Ramos (cell line): Measurements from ENCODE around the gene OVOL1.
"Not testable (repeated sequence)": the region's sequence is repeated elsewhere in the genome, so short reads cannot be mapped to it uniquely, and the experiment has no call there.

ENCODE experiments used
- in situ Hi-C: fragments of 300-500 bp; cut with MboI; formaldehyde crosslinking; loops from one replicate; pipeline ENCODE4 v1.14.3; 2022; ENCODE audit warnings: low sequenced_read_pairs; ENCODE audit not compliant: unreplicated experiment

Gene OVOL1

GRCh38 chr11:65786786-65787636, at the start of gene OVOL1:
Gene OVOL1, plus strand, starts transcription at chr11:65787063. Its CDS starts 311 bp downstream, at chr11:65787374.
- in situ Hi-C loops: no loop called here

- in situ Hi-C loops: no loop called here
Measured at GRCh38 chr11:65739022-65739421, 47.8 kb upstream of the OVOL1 start.

GRCh38 chr11:65741185-65741584, 45.7 kb upstream of the OVOL1 start:
- in situ Hi-C loops: no loop called here

GRCh38 chr11:65742353-65742752, 44.5 kb upstream of the OVOL1 start:
- in situ Hi-C loops: no loop called here

- in situ Hi-C loops: no loop called here
Measured at GRCh38 chr11:65743681-65744025, 43.2 kb upstream of the OVOL1 start.

GRCh38 chr11:65744026-65744698, 42.7 kb upstream of the OVOL1 start:
- in situ Hi-C loops: no loop called here

GRCh38 chr11:65744699-65745042, 42.2 kb upstream of the OVOL1 start:
- in situ Hi-C loops: no loop called here

- in situ Hi-C loops: no loop called here
Measured at GRCh38 chr11:65745049-65745448, 41.8 kb upstream of the OVOL1 start.

GRCh38 chr11:65762169-65762568, 24.7 kb upstream of the OVOL1 start:
- in situ Hi-C loops: not testable (repeated sequence)

- in situ Hi-C loops: not testable (repeated sequence)
Measured at GRCh38 chr11:65762816-65763215, 24.0 kb upstream of the OVOL1 start.

GRCh38 chr11:65764434-65764833, 22.4 kb upstream of the OVOL1 start:
- in situ Hi-C loops: no loop called here

- in situ Hi-C loops: no loop called here
Measured at GRCh38 chr11:65766535-65766934, 20.3 kb upstream of the OVOL1 start.

GRCh38 chr11:65767406-65767805, 19.5 kb upstream of the OVOL1 start:
- in situ Hi-C loops: no loop called here

GRCh38 chr11:65767806-65768205, 19.1 kb upstream of the OVOL1 start:
- in situ Hi-C loops: not testable (repeated sequence)

GRCh38 chr11:65770951-65771567, 15.8 kb upstream of the OVOL1 start:
- in situ Hi-C loops: no loop called here

GRCh38 chr11:65771589-65772112, 15.2 kb upstream of the OVOL1 start:
- in situ Hi-C loops: no loop called here

- in situ Hi-C loops: no loop called here
Measured at GRCh38 chr11:65773784-65774411, 13.0 kb upstream of the OVOL1 start.

GRCh38 chr11:65774525-65775306, 12.1 kb upstream of the OVOL1 start:
- in situ Hi-C loops: no loop called here

GRCh38 chr11:65776196-65776595, 10.7 kb upstream of the OVOL1 start:
- in situ Hi-C loops: no loop called here

GRCh38 chr11:65776710-65777141, 10.1 kb upstream of the OVOL1 start:
- in situ Hi-C loops: no loop called here
